H1 (cell line): ENCODE measurements around the gene SAMD14. TPM values are rescaled to one million over a fixed set of nuclear protein-coding genes. Genes with fewer than 3 reads are reported as not detected.

Experiments
- CREB1 ChIP-seq: IDR thresholded peaks from 2 replicates; pipeline ENCODE4 v1.6.1; 2012; ENCODE audit warnings: inconsistent platforms
- POLR2AphosphoS5 ChIP-seq: IDR thresholded peaks from 2 replicates; pipeline ENCODE4 v1.6.1; 2011; ENCODE audit warnings: low read depth, low read length
- RXRA ChIP-seq: IDR thresholded peaks from 2 replicates; pipeline ENCODE4 v1.6.1; 2011; ENCODE audit warnings: low read depth, mild to moderate bottlenecking, low read length, moderate library complexity; ENCODE audit not compliant: insufficient read depth
- SIX5 ChIP-seq: IDR thresholded peaks from 2 replicates; pipeline ENCODE4 v1.6.1; 2011; ENCODE audit warnings: mild to moderate bottlenecking, low read depth, low read length
- polyA plus RNA-seq, 7 experiments: library from polyadenylated mRNA; depleted of rRNA in 3 of 7; stranded (reverse) in 5 of 7; unstranded in 2 of 7; fragments of >200 nt in 5 of 7; fragments of 200-250 nt in 2 of 7; gene quantifications; 1 replicate in 5 of 7; 2 replicates in 1 of 7; 4 replicates in 1 of 7; pipeline versions ENCODE4 v1.2.1 to v1.2.3, GENCODE V29; 2011 to 2013; ENCODE audit warnings: missing spikeins in 2 of 7, mixed read lengths in 2 of 7
- total RNA-seq: library from RNA; stranded (reverse); fragmentation: NEBNext Ultra II Directional; extraction: Animal tissue kit (Norgen Biotek cat#: 25700); gene quantifications from 2 replicates; pipeline ENCODE4 v1.2.1, GENCODE V29; 2021
- TF ChIP-seq, protein P1 (sequence below): fragments of 300-600 bp; sonication (generic); IDR thresholded peaks from 2 replicates; pipeline ENCODE4 v1.7.1; 2012; ENCODE audit warnings: low read length, moderate library complexity, mild to moderate bottlenecking, inconsistent platforms; ENCODE audit not compliant: insufficient replicate concordance

The SAMD14 gene
- total and polyA plus RNA-seq, 2 of the 8 experiments (the other 6 are each of a cell fraction or from before 2014, with no cell fraction given) = 5.7 to 5.8 TPM

DNA sequence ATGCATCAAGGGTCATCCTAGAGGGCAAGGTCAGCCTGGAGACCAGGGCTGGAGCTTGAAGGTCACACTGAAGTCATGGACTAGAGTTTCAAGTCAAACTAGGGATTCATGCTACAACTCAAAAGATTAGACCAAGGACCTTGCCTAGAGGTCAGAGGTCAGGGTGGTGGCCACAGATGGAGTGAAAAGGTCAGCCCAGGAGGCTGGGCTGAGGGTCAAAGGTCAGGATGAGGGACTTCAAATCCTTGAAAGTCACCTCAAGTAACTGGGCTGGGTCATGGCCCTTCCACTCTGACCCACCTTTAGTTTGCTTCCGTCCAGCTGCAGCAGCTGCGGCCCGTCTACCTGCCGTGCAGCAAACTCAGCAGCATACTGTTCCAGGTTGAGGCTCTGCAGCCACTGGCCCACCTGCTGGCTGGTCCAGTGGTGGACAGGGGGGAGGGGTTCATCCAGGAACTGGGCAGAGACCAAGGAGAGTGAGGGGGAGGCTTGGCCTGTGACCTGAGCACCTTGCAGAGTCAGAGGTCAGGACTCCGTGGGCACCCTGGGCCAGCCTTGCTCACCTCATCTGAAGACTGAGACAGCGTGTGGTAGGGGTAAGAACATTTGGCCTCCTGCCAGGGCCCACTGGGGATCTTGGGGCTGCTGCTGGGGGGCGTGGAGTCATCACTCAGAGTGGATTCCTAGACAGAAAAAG lies 16.2 kb downstream of the SAMD14 start (continued):
- TF ChIP-seq RXRA (no peak), CREB1 (no peak), POLR2AphosphoS5 (no peak), SIX5 (no peak)
- TF ChIP-seq, protein P1, sequence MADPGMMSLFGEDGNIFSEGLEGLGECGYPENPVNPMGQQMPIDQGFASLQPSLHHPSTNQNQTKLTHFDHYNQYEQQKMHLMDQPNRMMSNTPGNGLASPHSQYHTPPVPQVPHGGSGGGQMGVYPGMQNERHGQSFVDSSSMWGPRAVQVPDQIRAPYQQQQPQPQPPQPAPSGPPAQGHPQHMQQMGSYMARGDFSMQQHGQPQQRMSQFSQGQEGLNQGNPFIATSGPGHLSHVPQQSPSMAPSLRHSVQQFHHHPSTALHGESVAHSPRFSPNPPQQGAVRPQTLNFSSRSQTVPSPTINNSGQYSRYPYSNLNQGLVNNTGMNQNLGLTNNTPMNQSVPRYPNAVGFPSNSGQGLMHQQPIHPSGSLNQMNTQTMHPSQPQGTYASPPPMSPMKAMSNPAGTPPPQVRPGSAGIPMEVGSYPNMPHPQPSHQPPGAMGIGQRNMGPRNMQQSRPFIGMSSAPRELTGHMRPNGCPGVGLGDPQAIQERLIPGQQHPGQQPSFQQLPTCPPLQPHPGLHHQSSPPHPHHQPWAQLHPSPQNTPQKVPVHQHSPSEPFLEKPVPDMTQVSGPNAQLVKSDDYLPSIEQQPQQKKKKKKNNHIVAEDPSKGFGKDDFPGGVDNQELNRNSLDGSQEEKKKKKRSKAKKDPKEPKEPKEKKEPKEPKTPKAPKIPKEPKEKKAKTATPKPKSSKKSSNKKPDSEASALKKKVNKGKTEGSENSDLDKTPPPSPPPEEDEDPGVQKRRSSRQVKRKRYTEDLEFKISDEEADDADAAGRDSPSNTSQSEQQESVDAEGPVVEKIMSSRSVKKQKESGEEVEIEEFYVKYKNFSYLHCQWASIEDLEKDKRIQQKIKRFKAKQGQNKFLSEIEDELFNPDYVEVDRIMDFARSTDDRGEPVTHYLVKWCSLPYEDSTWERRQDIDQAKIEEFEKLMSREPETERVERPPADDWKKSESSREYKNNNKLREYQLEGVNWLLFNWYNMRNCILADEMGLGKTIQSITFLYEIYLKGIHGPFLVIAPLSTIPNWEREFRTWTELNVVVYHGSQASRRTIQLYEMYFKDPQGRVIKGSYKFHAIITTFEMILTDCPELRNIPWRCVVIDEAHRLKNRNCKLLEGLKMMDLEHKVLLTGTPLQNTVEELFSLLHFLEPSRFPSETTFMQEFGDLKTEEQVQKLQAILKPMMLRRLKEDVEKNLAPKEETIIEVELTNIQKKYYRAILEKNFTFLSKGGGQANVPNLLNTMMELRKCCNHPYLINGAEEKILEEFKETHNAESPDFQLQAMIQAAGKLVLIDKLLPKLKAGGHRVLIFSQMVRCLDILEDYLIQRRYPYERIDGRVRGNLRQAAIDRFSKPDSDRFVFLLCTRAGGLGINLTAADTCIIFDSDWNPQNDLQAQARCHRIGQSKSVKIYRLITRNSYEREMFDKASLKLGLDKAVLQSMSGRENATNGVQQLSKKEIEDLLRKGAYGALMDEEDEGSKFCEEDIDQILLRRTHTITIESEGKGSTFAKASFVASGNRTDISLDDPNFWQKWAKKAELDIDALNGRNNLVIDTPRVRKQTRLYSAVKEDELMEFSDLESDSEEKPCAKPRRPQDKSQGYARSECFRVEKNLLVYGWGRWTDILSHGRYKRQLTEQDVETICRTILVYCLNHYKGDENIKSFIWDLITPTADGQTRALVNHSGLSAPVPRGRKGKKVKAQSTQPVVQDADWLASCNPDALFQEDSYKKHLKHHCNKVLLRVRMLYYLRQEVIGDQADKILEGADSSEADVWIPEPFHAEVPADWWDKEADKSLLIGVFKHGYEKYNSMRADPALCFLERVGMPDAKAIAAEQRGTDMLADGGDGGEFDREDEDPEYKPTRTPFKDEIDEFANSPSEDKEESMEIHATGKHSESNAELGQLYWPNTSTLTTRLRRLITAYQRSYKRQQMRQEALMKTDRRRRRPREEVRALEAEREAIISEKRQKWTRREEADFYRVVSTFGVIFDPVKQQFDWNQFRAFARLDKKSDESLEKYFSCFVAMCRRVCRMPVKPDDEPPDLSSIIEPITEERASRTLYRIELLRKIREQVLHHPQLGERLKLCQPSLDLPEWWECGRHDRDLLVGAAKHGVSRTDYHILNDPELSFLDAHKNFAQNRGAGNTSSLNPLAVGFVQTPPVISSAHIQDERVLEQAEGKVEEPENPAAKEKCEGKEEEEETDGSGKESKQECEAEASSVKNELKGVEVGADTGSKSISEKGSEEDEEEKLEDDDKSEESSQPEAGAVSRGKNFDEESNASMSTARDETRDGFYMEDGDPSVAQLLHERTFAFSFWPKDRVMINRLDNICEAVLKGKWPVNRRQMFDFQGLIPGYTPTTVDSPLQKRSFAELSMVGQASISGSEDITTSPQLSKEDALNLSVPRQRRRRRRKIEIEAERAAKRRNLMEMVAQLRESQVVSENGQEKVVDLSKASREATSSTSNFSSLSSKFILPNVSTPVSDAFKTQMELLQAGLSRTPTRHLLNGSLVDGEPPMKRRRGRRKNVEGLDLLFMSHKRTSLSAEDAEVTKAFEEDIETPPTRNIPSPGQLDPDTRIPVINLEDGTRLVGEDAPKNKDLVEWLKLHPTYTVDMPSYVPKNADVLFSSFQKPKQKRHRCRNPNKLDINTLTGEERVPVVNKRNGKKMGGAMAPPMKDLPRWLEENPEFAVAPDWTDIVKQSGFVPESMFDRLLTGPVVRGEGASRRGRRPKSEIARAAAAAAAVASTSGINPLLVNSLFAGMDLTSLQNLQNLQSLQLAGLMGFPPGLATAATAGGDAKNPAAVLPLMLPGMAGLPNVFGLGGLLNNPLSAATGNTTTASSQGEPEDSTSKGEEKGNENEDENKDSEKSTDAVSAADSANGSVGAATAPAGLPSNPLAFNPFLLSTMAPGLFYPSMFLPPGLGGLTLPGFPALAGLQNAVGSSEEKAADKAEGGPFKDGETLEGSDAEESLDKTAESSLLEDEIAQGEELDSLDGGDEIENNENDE = no peak
- TF ChIP-seq, all 59 proteins: peak for 0
